GM12872 (cell line): ENCODE data around the gene SINHCAF.
A peak's percentile ranks its signal among the peaks of the same experiment; 100 is the strongest.

ENCODE experiments used
- CTCF ChIP-seq: IDR thresholded peaks from 3 replicates; pipeline ENCODE4 v1.5.1; 2011; ENCODE audit warnings: low read depth, mild to moderate bottlenecking, low read length, moderate library complexity; ENCODE audit not compliant: insufficient read depth

Gene SINHCAF

GRCh38 chr12:31245822-31246469, 80.0 kb downstream of the SINHCAF start:
- no peak for TF ChIP-seq CTCF

- peak; percentile 81 for TF ChIP-seq CTCF
Observed at GRCh38 chr12:31238764-31239387, 87.1 kb downstream of the SINHCAF start.

GRCh38 chr12:31236998-31237637, 88.8 kb downstream of the SINHCAF start:
- TF ChIP-seq CTCF, result no peak

GRCh38 chr12:31235868-31236395, 90.0 kb downstream of the SINHCAF start:
- TF ChIP-seq CTCF, result no peak

GRCh38 chr12:31234955-31235867, 90.7 kb downstream of the SINHCAF start:
- TF ChIP-seq CTCF, result peak; percentile 47

- TF ChIP-seq CTCF, result no peak
Observed at GRCh38 chr12:31234053-31234840, 91.7 kb downstream of the SINHCAF start.
